Keratinocyte (primary cell): ENCODE data around the gene LRRC27.

Source experiments
- CTCF ChIP-seq, 3 experiments: IDR thresholded peaks in 1 of 3; conservative IDR thresholded peaks in 1 of 3; optimal IDR thresholded peaks in 1 of 3; 2 replicates in 2 of 3; 3 replicates in 1 of 3; pipeline versions ENCODE3 to v1.5.1; 2011; ENCODE audit warnings: low read length in 3 of 3, mild to moderate bottlenecking in 3 of 3, moderate library complexity in 2 of 3, control low read depth in 1 of 3, inconsistent platforms in 1 of 3; ENCODE audit not compliant: insufficient read depth in 2 of 3; ENCODE audit errors: extremely low read depth in 1 of 3
- EZH2 ChIP-seq: IDR thresholded peaks from one replicate; pipeline ENCODE4 v1.6.1; 2012; ENCODE audit warnings: inconsistent platforms, mild to moderate bottlenecking, low read length, moderate library complexity

GRCh38 chr10:132349766-132350165, 17.8 kb downstream of the LRRC27 start:
- TF ChIP-seq CTCF (optimal IDR thresholded peaks at IDR 0.05 in 1 of 3, IDR thresholded peaks at IDR 0.05 in 1 of 3, conservative IDR thresholded peaks at IDR 0.05 in 1 of 3; ENCODE audit: extremely low read depth in 1 of 3, insufficient read depth in 2 of 3, low read length in 3 of 3): no peak
- TF ChIP-seq EZH2: no peak
